NCI-H510A (cell line): ENCODE data around the gene MAST2.

Source experiments
- DNase-seq: peaks from one replicate; lab custom pipeline; 2025; lab: John Stamatoyannopoulos, UW

MAST2 gene

GRCh38 chr1:45803299-45803780 is at the start of gene MAST2:
Gene MAST2 (plus strand): TSS chr1:45803612. CDS start chr1:45803896, 284 bp downstream.
- DNase-seq = peak; percentile 91

- DNase-seq = no peak
Observed at GRCh38 chr1:45755697-45756096, 47.7 kb upstream of the MAST2 start.

- no peak for DNase-seq
Observed at GRCh38 chr1:45762291-45762690, 41.1 kb upstream of the MAST2 start.

GRCh38 chr1:45765999-45766792 is 37.2 kb upstream of the MAST2 start:
- DNase-seq = no peak

- no peak for DNase-seq
Observed at GRCh38 chr1:45767035-45767434, 36.4 kb upstream of the MAST2 start.

- no peak for DNase-seq
Observed at GRCh38 chr1:45769261-45769932, 34.0 kb upstream of the MAST2 start.

GRCh38 chr1:45772971-45773370 is 30.4 kb upstream of the MAST2 start:
- no peak for DNase-seq

GRCh38 chr1:45775794-45776193 is 27.6 kb upstream of the MAST2 start:
- DNase-seq = no peak

- DNase-seq = no peak
Observed at GRCh38 chr1:45785583-45785982, 17.8 kb upstream of the MAST2 start.

- no peak for DNase-seq
Observed at GRCh38 chr1:45787905-45788304, 15.5 kb upstream of the MAST2 start.

GRCh38 chr1:45789601-45790000 is 13.8 kb upstream of the MAST2 start:
- no peak for DNase-seq

- no peak for DNase-seq
Observed at GRCh38 chr1:45792744-45793143, 10.7 kb upstream of the MAST2 start.

- DNase-seq = peak; percentile 4
Observed at GRCh38 chr1:45793942-45794604, 9.3 kb upstream of the MAST2 start.

GRCh38 chr1:45796381-45796780 is 7.0 kb upstream of the MAST2 start:
- no peak for DNase-seq

GRCh38 chr1:45796946-45797345 is 6.5 kb upstream of the MAST2 start:
- no peak for DNase-seq

GRCh38 chr1:45800899-45801298 is 2.5 kb upstream of the MAST2 start:
- no peak for DNase-seq

GRCh38 chr1:45802343-45803298 is 791 bp upstream of the MAST2 start:
- peak; percentile 54 for DNase-seq

GRCh38 chr1:45803781-45804668 is 613 bp downstream of the MAST2 start:
- DNase-seq = peak; percentile 6

GRCh38 chr1:45804669-45804969 is 1.2 kb downstream of the MAST2 start:
- DNase-seq = no peak

- no peak for DNase-seq
Observed at GRCh38 chr1:45806129-45806528, 2.7 kb downstream of the MAST2 start.

- no peak for DNase-seq
Observed at GRCh38 chr1:45809761-45810160, 6.3 kb downstream of the MAST2 start.
